WTC11 (cell line): Measurements from ENCODE around the gene KCNS3. TPM values are rescaled to one million over a fixed set of nuclear protein-coding genes. Genes with fewer than 3 reads are reported as not detected.

Experiments
- ATAC-seq: fragments of 200-7000 bp; cut with Tn5 transposase; 2 replicates; pipeline ENCODE4 v1.10.0; 2021; ENCODE audit warnings: mild to moderate bottlenecking, moderate library complexity
- CTCF ChIA-PET: fragments of 300-600 bp; sonication (Branson Sonifier 250); formaldehyde crosslinking; loops from one replicate; lab custom pipeline; 2021; ENCODE audit warnings: antibody characterized with exemption; lab: Charles Lee
- POLR2A ChIA-PET: fragments of 350-600 bp; sonication (Branson Sonifier 250); formaldehyde crosslinking; loops from one replicate; lab custom pipeline; 2021; ENCODE audit warnings: antibody characterized with exemption; lab: Charles Lee
- DNase-seq: peaks from one replicate; pipeline ENCODE4 v3.0.0; 2021; ENCODE audit warnings: low spot score
- H3K27ac Mint-ChIP-seq: 2 replicates; pipeline ENCODE4 v1.8.0; 2021; ENCODE audit warnings: mixed read lengths
- H3K27me3 Mint-ChIP-seq: 2 replicates; pipeline ENCODE4 v1.8.0; 2021; ENCODE audit warnings: low read depth, mild to moderate bottlenecking, moderate library complexity, mixed read lengths
- H3K36me3 Mint-ChIP-seq: 2 replicates; pipeline ENCODE4 v1.8.0; 2021; ENCODE audit warnings: mixed read lengths
- H3K4me1 Mint-ChIP-seq: 2 replicates; pipeline ENCODE4 v1.8.0; 2022; ENCODE audit warnings: mixed read lengths
- H3K4me3 Mint-ChIP-seq: 2 replicates; pipeline ENCODE4 v1.8.0; 2021; ENCODE audit warnings: mild to moderate bottlenecking, moderate library complexity, mixed read lengths
- H3K9me3 Mint-ChIP-seq: 2 replicates; pipeline ENCODE4 v1.8.0; 2021; ENCODE audit warnings: mixed read lengths
- ATF3 ChIP-seq: sonication (generic); formaldehyde crosslinking; conservative IDR thresholded peaks from 2 replicates; pipeline ENCODE4 v1.8.1; 2022; ENCODE audit warnings: mild to moderate bottlenecking, missing genetic modification reagents
- E2F1 ChIP-seq: sonication (generic); formaldehyde crosslinking; IDR thresholded peaks from 2 replicates; pipeline ENCODE4 v1.8.0; 2022; ENCODE audit warnings: mild to moderate bottlenecking, missing genetic modification reagents
- ELF4 ChIP-seq: sonication (generic); formaldehyde crosslinking; IDR thresholded peaks from 2 replicates; pipeline ENCODE4 v1.8.1; 2022; ENCODE audit warnings: low read depth, mild to moderate bottlenecking, moderate library complexity, missing genetic modification reagents
- ERG ChIP-seq: fragments of 250-450 bp; sonication (Bioruptor Pico); IDR thresholded peaks from 2 replicates; pipeline ENCODE4 v1.8.0; 2021; ENCODE audit warnings: mild to moderate bottlenecking
- ETV6 ChIP-seq: sonication (generic); formaldehyde crosslinking; IDR thresholded peaks from 2 replicates; pipeline ENCODE4 v1.8.1; 2022; ENCODE audit warnings: mild to moderate bottlenecking, missing genetic modification reagents
- FOXK1 ChIP-seq: sonication (generic); formaldehyde crosslinking; IDR thresholded peaks from 2 replicates; pipeline ENCODE4 v1.8.0; 2022; ENCODE audit warnings: mild to moderate bottlenecking, moderate library complexity, missing genetic modification reagents
- FOXP1 ChIP-seq: sonication (generic); formaldehyde crosslinking; IDR thresholded peaks from 2 replicates; pipeline ENCODE4 v1.8.0; 2022; ENCODE audit warnings: missing genetic modification reagents, mild to moderate bottlenecking, moderate library complexity, borderline replicate concordance
- IRF2 ChIP-seq: sonication (generic); formaldehyde crosslinking; IDR thresholded peaks from 2 replicates; pipeline ENCODE4 v1.8.0; 2022; ENCODE audit warnings: low read depth, missing genetic modification reagents, borderline replicate concordance
- KAT7 ChIP-seq: sonication (generic); formaldehyde crosslinking; IDR thresholded peaks from 2 replicates; pipeline ENCODE4 v1.8.1; 2023; ENCODE audit warnings: missing genetic modification reagents, mild to moderate bottlenecking, borderline replicate concordance
- NFYB ChIP-seq: sonication (generic); formaldehyde crosslinking; conservative IDR thresholded peaks from 2 replicates; pipeline ENCODE4 v1.8.0; 2022; ENCODE audit warnings: low read depth, missing genetic modification reagents
- ZBTB21 ChIP-seq: sonication (generic); formaldehyde crosslinking; IDR thresholded peaks from 2 replicates; pipeline ENCODE4 v1.8.1; 2023; ENCODE audit warnings: mild to moderate bottlenecking, missing genetic modification reagents, borderline replicate concordance
- total RNA-seq: library from RNA; stranded (reverse); gene quantifications from 3 replicates; pipeline ENCODE4 v1.2.3, GENCODE V29; 2021
- TF ChIP-seq, protein P1 (sequence below): sonication (generic); formaldehyde crosslinking; IDR thresholded peaks from 2 replicates; pipeline ENCODE4 v1.8.1; 2022; ENCODE audit warnings: mild to moderate bottlenecking, moderate library complexity, missing genetic modification reagents
- TF ChIP-seq, protein P2 (sequence below): fragments of 250-450 bp; sonication (Bioruptor Pico); IDR thresholded peaks from 2 replicates; pipeline ENCODE4 v1.9.0; 2021; ENCODE audit warnings: moderate library complexity, mild to moderate bottlenecking, inconsistent platforms, borderline replicate concordance
- TF ChIP-seq, protein P3 (sequence below): fragments of 250-450 bp; sonication (Bioruptor Pico); IDR thresholded peaks from 2 replicates; pipeline ENCODE4 v1.9.0; 2021; ENCODE audit warnings: mild to moderate bottlenecking
- TF ChIP-seq, protein P4 (sequence below): sonication (generic); formaldehyde crosslinking; IDR thresholded peaks from 2 replicates; pipeline ENCODE4 v1.8.1; 2022; ENCODE audit warnings: low read depth, mild to moderate bottlenecking, moderate library complexity, missing genetic modification reagents, borderline replicate concordance
- TF ChIP-seq, protein P5 (sequence below): sonication (generic); formaldehyde crosslinking; IDR thresholded peaks from 2 replicates; pipeline ENCODE4 v1.8.1; 2023; ENCODE audit warnings: mild to moderate bottlenecking, missing genetic modification reagents, borderline replicate concordance

Gene KCNS3
- total RNA-seq, 1 experiment from 2014 or later, result 25.2 TPM

DNA sequence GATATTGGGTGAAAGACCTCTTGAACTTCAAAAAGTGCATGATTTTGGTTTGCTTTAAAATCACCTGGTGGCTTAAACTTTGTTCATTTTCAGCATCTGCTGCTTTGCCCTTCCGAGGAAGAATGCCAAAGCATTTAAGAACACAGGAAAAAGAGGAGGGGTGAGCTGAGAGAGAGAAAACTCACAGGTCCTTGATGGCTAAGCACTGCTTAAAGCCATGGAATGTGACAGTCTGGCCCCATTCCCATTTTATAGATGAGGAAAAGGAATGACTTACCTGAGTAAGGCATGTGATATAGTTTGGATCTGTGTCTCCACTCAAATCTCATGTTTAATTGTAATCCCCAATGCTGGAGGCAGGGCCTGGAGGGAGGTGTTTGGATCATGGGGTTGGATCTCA lies 58.1 kb downstream of the KCNS3 start:
- no peak overlapping the region for H3K27ac Mint-ChIP-seq
- no peaks in the 10 kb centered on the region; the same call in 1 of the 2 replicates for H3K27me3 Mint-ChIP-seq
- CTCF ChIA-PET, result no interaction called here
- TF ChIP-seq KAT7 (CRISPR knock-in tag) (no peak), FOXP1 (CRISPR knock-in tag) (no peak), IRF2 (CRISPR knock-in tag) (no peak), FOXK1 (no peak), NFYB (no peak)
- TF ChIP-seq, protein P1, sequence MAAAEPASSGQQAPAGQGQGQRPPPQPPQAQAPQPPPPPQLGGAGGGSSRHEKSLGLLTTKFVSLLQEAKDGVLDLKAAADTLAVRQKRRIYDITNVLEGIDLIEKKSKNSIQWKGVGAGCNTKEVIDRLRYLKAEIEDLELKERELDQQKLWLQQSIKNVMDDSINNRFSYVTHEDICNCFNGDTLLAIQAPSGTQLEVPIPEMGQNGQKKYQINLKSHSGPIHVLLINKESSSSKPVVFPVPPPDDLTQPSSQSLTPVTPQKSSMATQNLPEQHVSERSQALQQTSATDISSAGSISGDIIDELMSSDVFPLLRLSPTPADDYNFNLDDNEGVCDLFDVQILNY (CRISPR knock-in tag), result no peak
- no peak for DNase-seq
- peaks cover 40% of the 10 kb centered on the region for H3K36me3 Mint-ChIP-seq
- H3K4me3 Mint-ChIP-seq, result no peak overlapping the region
- peaks cover 25% of the 10 kb centered on the region for H3K9me3 Mint-ChIP-seq
- POLR2A ChIA-PET, result no interaction called here
- H3K4me1 Mint-ChIP-seq, result peaks cover 32% of the 10 kb centered on the region
- no peak for ATAC-seq

GRCh38 chr2:17940091-17940630 lies 61.7 kb downstream of the KCNS3 start:
- peaks cover 25% of the 10 kb centered on the region for H3K9me3 Mint-ChIP-seq
- POLR2A ChIA-PET, result no interaction called here

GRCh38 chr2:17943444-17943843 lies 65.0 kb downstream of the KCNS3 start:
- Mint-ChIP-seq H3K27me3 (no peaks in the 10 kb centered on the region), H3K27ac (no peak overlapping the region), H3K9me3 (peaks cover 6% of the 10 kb centered on the region), H3K4me1 (no peaks in the 10 kb centered on the region), H3K36me3 (peaks cover 7% of the 10 kb centered on the region), H3K4me3 (no peak overlapping the region)
- POLR2A ChIA-PET, result no interaction called here
- DNase-seq, result no peak
- no peak for ATAC-seq
- CTCF ChIA-PET, result no interaction called here
- no peak for TF ChIP-seq ETV6 (CRISPR knock-in tag)
- TF ChIP-seq E2F1 (CRISPR knock-in tag), result no peak
- TF ChIP-seq, protein P2, sequence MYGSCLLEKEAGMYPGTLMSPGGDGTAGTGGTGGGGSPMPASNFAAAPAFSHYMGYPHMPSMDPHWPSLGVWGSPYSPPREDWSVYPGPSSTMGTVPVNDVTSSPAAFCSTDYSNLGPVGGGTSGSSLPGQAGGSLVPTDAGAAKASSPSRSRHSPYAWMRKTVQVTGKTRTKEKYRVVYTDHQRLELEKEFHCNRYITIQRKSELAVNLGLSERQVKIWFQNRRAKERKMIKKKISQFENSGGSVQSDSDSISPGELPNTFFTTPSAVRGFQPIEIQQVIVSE (CRISPR knock-in tag), result no peak
- no peak for TF ChIP-seq ATF3 (CRISPR knock-in tag)
- TF ChIP-seq, protein P3, sequence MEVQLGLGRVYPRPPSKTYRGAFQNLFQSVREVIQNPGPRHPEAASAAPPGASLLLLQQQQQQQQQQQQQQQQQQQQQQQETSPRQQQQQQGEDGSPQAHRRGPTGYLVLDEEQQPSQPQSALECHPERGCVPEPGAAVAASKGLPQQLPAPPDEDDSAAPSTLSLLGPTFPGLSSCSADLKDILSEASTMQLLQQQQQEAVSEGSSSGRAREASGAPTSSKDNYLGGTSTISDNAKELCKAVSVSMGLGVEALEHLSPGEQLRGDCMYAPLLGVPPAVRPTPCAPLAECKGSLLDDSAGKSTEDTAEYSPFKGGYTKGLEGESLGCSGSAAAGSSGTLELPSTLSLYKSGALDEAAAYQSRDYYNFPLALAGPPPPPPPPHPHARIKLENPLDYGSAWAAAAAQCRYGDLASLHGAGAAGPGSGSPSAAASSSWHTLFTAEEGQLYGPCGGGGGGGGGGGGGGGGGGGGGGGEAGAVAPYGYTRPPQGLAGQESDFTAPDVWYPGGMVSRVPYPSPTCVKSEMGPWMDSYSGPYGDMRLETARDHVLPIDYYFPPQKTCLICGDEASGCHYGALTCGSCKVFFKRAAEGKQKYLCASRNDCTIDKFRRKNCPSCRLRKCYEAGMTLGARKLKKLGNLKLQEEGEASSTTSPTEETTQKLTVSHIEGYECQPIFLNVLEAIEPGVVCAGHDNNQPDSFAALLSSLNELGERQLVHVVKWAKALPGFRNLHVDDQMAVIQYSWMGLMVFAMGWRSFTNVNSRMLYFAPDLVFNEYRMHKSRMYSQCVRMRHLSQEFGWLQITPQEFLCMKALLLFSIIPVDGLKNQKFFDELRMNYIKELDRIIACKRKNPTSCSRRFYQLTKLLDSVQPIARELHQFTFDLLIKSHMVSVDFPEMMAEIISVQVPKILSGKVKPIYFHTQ, result no peak

More at GRCh38 chr2:17940091-17940630, 61.7 kb downstream of the KCNS3 start:
- ATAC-seq (no peak), DNase-seq (no peak)
- TF ChIP-seq, protein P4, sequence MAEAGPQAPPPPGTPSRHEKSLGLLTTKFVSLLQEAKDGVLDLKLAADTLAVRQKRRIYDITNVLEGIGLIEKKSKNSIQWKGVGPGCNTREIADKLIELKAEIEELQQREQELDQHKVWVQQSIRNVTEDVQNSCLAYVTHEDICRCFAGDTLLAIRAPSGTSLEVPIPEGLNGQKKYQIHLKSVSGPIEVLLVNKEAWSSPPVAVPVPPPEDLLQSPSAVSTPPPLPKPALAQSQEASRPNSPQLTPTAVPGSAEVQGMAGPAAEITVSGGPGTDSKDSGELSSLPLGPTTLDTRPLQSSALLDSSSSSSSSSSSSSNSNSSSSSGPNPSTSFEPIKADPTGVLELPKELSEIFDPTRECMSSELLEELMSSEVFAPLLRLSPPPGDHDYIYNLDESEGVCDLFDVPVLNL, result no peak
- TF ChIP-seq NFYB (no peak), ERG (CRISPR knock-in tag) (no peak), ELF4 (CRISPR knock-in tag) (no peak), ZBTB21 (CRISPR knock-in tag) (no peak)
- TF ChIP-seq, protein P5, sequence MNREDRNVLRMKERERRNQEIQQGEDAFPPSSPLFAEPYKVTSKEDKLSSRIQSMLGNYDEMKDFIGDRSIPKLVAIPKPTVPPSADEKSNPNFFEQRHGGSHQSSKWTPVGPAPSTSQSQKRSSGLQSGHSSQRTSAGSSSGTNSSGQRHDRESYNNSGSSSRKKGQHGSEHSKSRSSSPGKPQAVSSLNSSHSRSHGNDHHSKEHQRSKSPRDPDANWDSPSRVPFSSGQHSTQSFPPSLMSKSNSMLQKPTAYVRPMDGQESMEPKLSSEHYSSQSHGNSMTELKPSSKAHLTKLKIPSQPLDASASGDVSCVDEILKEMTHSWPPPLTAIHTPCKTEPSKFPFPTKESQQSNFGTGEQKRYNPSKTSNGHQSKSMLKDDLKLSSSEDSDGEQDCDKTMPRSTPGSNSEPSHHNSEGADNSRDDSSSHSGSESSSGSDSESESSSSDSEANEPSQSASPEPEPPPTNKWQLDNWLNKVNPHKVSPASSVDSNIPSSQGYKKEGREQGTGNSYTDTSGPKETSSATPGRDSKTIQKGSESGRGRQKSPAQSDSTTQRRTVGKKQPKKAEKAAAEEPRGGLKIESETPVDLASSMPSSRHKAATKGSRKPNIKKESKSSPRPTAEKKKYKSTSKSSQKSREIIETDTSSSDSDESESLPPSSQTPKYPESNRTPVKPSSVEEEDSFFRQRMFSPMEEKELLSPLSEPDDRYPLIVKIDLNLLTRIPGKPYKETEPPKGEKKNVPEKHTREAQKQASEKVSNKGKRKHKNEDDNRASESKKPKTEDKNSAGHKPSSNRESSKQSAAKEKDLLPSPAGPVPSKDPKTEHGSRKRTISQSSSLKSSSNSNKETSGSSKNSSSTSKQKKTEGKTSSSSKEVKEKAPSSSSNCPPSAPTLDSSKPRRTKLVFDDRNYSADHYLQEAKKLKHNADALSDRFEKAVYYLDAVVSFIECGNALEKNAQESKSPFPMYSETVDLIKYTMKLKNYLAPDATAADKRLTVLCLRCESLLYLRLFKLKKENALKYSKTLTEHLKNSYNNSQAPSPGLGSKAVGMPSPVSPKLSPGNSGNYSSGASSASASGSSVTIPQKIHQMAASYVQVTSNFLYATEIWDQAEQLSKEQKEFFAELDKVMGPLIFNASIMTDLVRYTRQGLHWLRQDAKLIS, result no peak
- H3K27ac Mint-ChIP-seq, result no peak overlapping the region
- CTCF ChIA-PET, result no interaction called here
- no peak overlapping the region for H3K4me3 Mint-ChIP-seq
- peaks cover 15% of the 10 kb centered on the region for H3K4me1 Mint-ChIP-seq
- H3K27me3 Mint-ChIP-seq, result no peaks in the 10 kb centered on the region; the same call in 1 of the 2 replicates
- peaks cover 28% of the 10 kb centered on the region for H3K36me3 Mint-ChIP-seq
